GM23338 (cell line): ENCODE measurements around the gene PCNX3.

Experiments used
- CREB1 ChIP-seq: fragments of 250-450 bp; sonication (Bioruptor Pico); IDR thresholded peaks from 2 replicates; pipeline ENCODE4 v1.5.0; 2020; ENCODE audit warnings: low read depth, mild to moderate bottlenecking, moderate library complexity
- CTCF ChIP-seq, 2 experiments: fragments of 200-600 bp in 1 of 2; sonication (generic) in 1 of 2; conservative IDR thresholded peaks; 2 replicates each; pipeline versions ENCODE4 v1.5.1 to v1.6.1; 2016 to 2017; ENCODE audit warnings: antibody characterized with exemption in 2 of 2, low read depth in 2 of 2, mild to moderate bottlenecking in 2 of 2, moderate library complexity in 1 of 2
- EZH2 ChIP-seq: fragments of 200-600 bp; sonication (generic); IDR thresholded peaks from one replicate; pipeline ENCODE4 v1.8.0; 2017; ENCODE audit warnings: antibody characterized with exemption, mild to moderate bottlenecking, low read depth; ENCODE audit not compliant: unreplicated experiment
- JUNB ChIP-seq: IDR thresholded peaks from one replicate; pipeline ENCODE4 v1.6.1; 2016; ENCODE audit warnings: antibody characterized with exemption; ENCODE audit not compliant: unreplicated experiment
- NANOG ChIP-seq: IDR thresholded peaks from 2 replicates; pipeline ENCODE4 v1.6.1; 2016; ENCODE audit warnings: antibody characterized with exemption, borderline replicate concordance
- POLR2AphosphoS5 ChIP-seq: IDR thresholded peaks from 2 replicates; pipeline ENCODE4 v1.6.1; 2016; ENCODE audit warnings: antibody characterized with exemption, low read depth
- REST ChIP-seq: IDR thresholded peaks from one replicate; pipeline ENCODE4 v1.6.1; 2018; ENCODE audit warnings: antibody characterized with exemption; ENCODE audit not compliant: unreplicated experiment
- ZNF462 ChIP-seq: fragments of 250-450 bp; sonication (Bioruptor Pico); IDR thresholded peaks from 2 replicates; pipeline ENCODE4 v1.5.0; 2020; ENCODE audit warnings: mild to moderate bottlenecking, moderate library complexity

- no peak for TF ChIP-seq EZH2
- no peak for TF ChIP-seq CTCF (conservative IDR thresholded peaks at IDR 0.05; ENCODE audit: low read depth in 2 of 2)
- TF ChIP-seq NANOG, result no peak
- no peak for TF ChIP-seq CREB1 (CRISPR knock-in tag)
- no peak for TF ChIP-seq ZNF462 (CRISPR knock-in tag)
- TF ChIP-seq POLR2AphosphoS5, result no peak
- TF ChIP-seq REST, result no peak
- no peak for TF ChIP-seq JUNB
These were observed 2.9 kb upstream of the PCNX3 start for GRCh38 chr11:65612691-65613090.
